ENCODE data around the gene TAP2. TPM values are rescaled to one million over a fixed set of nuclear protein-coding genes. Genes with fewer than 3 reads are reported as not detected.

TAP2 gene
- total RNA-seq, 6 experiments from 2014 or later = 25.3 to 47.5 (median 39.2) TPM

DNA sequence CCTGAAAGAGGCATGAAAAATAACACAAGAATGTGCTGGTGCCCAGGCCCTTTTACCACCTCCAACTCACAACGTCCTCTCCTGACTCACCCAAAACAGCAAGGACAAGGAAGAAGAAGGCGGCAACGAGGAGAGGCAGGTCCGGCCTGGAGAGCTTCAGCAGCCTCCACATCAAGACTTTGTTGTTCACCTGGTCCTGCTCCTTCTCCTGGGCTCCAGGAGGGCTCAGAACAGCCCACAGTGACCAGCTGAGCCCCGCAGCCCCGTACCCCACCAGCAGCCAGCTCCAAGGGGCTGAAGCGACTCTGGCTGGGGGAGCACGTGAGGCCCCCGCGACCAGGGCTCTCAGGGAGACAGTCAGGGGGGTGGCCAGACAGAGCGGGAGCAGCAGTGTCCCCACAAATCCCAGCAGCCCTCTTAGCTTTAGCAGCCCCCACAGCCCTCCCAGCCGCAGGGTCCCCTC is 857 bp downstream of the TAP2 start:
- H3K27me3 Mint-ChIP-seq (ENCODE audit: insufficient read depth) = peaks cover 1% of the 10 kb centered on the region; the same call in 1 of the 2 replicates
- peaks cover 22% of the 10 kb centered on the region for H3K36me3 Mint-ChIP-seq (ENCODE audit: low read depth)
- H3K27ac Mint-ChIP-seq = peak overlapping the region; percentile 85
- TF ChIP-seq, protein P1, sequence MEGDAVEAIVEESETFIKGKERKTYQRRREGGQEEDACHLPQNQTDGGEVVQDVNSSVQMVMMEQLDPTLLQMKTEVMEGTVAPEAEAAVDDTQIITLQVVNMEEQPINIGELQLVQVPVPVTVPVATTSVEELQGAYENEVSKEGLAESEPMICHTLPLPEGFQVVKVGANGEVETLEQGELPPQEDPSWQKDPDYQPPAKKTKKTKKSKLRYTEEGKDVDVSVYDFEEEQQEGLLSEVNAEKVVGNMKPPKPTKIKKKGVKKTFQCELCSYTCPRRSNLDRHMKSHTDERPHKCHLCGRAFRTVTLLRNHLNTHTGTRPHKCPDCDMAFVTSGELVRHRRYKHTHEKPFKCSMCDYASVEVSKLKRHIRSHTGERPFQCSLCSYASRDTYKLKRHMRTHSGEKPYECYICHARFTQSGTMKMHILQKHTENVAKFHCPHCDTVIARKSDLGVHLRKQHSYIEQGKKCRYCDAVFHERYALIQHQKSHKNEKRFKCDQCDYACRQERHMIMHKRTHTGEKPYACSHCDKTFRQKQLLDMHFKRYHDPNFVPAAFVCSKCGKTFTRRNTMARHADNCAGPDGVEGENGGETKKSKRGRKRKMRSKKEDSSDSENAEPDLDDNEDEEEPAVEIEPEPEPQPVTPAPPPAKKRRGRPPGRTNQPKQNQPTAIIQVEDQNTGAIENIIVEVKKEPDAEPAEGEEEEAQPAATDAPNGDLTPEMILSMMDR (IDR thresholded peaks at IDR 0.05) = no peak
- H3K4me3 Mint-ChIP-seq = peak overlapping the region; percentile 88
- no peaks in the 10 kb centered on the region for H3K9me3 Mint-ChIP-seq
- no peak for DNase-seq
- peaks cover 34% of the 10 kb centered on the region for H3K4me1 Mint-ChIP-seq (ENCODE audit: low read depth)

GRCh38 chr6:32836873-32837272 is 1.7 kb downstream of the TAP2 start:
- H3K4me1 Mint-ChIP-seq (ENCODE audit: low read depth) = peaks cover 26% of the 10 kb centered on the region
- no peak for DNase-seq
- peaks cover 1% of the 10 kb centered on the region; the same call in 1 of the 2 replicates for H3K27me3 Mint-ChIP-seq (ENCODE audit: insufficient read depth)
- TF ChIP-seq, protein P1 (IDR thresholded peaks at IDR 0.05) = no peak
- peak overlapping the region; percentile 85 for H3K27ac Mint-ChIP-seq
- H3K9me3 Mint-ChIP-seq = no peaks in the 10 kb centered on the region
- peak overlapping the region; percentile 88 for H3K4me3 Mint-ChIP-seq
- H3K36me3 Mint-ChIP-seq (ENCODE audit: low read depth) = peaks cover 17% of the 10 kb centered on the region

DNA sequence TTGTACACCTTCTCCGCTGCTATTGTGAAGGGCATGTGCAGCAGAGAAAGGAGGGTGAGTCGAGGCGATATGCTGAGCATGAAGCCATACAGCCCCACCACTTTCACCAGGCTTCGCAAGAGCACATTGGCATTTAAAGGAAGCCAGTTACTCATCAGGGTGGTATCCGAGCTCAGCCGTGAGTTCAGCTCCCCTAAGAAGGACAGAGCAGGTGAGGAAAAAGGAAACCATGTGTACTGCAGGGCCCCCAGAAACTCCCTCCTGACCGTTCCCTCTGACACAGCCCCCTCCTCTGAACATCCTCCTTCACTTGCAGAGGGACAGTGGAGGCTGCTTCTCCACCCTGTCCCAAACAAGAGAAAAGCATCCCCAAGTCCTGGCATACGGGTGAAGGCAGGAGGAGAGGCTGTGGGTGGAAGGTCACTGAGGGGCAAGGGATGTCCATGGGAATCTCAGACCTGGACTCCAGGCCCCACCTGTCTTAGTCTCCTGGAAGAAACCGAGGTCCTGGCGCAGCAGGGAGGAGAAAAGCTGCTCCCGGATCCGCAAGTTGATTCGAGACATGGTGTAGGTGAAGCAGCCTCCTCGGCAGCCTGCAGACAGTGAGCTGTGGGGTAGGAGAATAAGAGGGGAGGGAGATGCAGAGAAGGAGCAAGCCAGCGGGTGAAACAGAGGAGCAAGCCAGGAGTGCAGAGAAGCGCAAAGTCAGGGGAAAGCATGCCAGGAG is 3.2 kb downstream of the TAP2 start:
- DNase-seq = no peak
- Mint-ChIP-seq H3K36me3 (ENCODE audit: low read depth) (0 out of 2 replicates have a peak, but pooled peaks cover 7% of the 10 kb centered on the region), H3K27me3 (ENCODE audit: insufficient read depth) (peaks cover 1% of the 10 kb centered on the region; the same call in 1 of the 2 replicates), H3K4me3 (no peak overlapping the region), H3K9me3 (no peaks in the 10 kb centered on the region), H3K27ac (no peak overlapping the region), H3K4me1 (ENCODE audit: low read depth) (peaks cover 23% of the 10 kb centered on the region)
- TF ChIP-seq, protein P1 (IDR thresholded peaks at IDR 0.05) = no peak

DNA sequence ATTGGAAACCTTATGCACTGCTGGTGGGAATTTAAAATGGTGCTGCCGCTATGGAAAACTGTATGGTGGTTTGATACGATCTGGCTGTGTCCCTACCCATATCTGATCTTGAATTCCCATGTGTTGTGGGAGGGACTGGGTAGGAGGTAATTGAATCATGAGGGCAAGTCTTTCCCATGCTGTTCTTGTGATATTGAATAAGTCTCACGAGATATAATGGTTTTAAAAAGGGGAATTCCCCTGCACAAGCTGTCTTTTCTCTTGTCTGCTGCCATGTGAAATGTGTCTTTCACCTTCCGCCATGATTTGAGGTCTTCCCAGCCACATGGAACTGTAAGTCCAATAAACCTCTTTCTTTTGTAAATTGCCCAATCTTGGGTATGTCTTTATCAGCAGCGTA is 4.9 kb downstream of the TAP2 start:
- Mint-ChIP-seq H3K9me3 (no peaks in the 10 kb centered on the region), H3K36me3 (ENCODE audit: low read depth) (0 out of 2 replicates have a peak, but pooled peaks cover 7% of the 10 kb centered on the region), H3K4me1 (ENCODE audit: low read depth) (peaks cover 23% of the 10 kb centered on the region)

DNA sequence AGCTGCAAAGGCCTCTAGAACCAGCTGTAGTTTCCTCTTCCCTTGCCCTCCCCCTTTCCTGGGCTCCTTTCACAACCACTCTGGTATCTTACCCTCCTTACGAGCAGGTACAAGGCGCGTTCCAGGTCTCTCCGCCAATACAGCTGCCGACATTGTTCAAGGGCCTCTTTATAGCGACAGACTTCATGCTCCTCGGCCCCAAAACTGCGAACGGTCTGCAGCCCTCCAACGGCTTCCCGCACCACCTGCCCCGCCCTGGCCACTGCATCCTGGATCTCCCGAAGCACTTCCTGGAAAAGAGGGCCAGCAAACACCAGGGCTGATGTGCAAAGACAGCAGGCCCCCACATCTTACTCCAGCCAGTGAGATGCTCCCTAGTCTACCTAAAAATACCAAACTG is 6.0 kb downstream of the TAP2 start:
- H3K4me1 Mint-ChIP-seq (ENCODE audit: low read depth) = peaks cover 21% of the 10 kb centered on the region
- H3K27me3 Mint-ChIP-seq (ENCODE audit: insufficient read depth) = no peaks in the 10 kb centered on the region; the same call in 1 of the 2 replicates
- DNase-seq = no peak
- H3K9me3 Mint-ChIP-seq = no peaks in the 10 kb centered on the region
- H3K36me3 Mint-ChIP-seq (ENCODE audit: low read depth) = peaks cover 10% of the 10 kb centered on the region
- H3K27ac Mint-ChIP-seq = no peak overlapping the region
- TF ChIP-seq, protein P1 (IDR thresholded peaks at IDR 0.05) = no peak
- no peak overlapping the region for H3K4me3 Mint-ChIP-seq

More for the DNA sequence above, 4.9 kb downstream of the TAP2 start:
- Mint-ChIP-seq H3K27me3 (ENCODE audit: insufficient read depth) (no peaks in the 10 kb centered on the region; the same call in 1 of the 2 replicates), H3K4me3 (no peak overlapping the region), H3K27ac (no peak overlapping the region)
- TF ChIP-seq, protein P1 (IDR thresholded peaks at IDR 0.05) = no peak
- DNase-seq = no peak

Measured in HFFc6 (cell line).